Measurements from ENCODE around the gene GALNT6.

Gene GALNT6

DNA sequence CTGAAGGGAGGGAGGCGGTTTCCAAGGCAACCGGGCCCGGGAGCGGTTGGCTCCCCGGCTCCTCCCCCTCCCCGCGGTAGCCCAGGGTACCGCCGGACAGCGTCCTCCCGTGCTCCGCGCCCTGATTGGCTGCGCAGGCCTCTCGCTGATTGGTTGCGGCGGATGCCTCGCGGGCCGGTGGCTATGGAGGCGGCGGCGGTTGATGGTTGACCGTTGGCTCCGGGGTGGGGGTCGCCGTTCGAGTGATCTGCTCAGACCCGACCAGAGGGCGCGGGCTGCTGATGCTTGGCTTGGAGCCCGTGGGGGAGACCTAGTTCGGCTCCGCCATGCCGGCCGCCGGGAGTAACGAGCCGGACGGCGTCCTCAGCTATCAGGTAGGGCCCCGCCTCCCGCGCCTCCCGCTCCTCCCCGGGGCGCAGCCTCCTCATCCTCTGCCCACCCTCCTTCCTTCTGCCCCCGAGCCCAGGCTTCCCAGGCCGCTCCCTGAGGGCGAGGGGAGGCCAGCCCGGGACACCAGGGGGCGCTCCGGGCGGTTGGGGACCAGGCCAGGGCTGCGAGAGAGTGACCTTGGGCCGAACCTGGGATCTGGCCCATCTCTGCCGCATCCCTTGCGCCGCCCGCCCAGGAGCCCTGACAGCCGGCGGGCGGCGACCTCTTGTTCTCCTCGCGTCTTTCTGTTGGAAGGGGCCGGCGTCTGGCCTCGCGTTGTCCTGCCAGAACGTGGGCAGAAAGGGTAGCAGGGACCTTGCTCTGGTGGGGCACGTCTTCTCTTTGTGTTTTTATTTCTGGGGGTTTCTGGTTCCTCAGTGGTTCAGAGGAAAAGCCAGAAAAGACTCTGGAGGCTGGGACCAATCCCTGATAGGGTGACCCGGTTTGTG, 33.7 kb upstream of the GALNT6 start, which contains the start of gene SLC4A8:
TSS of gene SLC4A8 (plus strand) at position 170 of the 878 bp plus-strand sequence. CDS start at position 327, 157 bp downstream.
- H3K4me1 ChIP-seq: peaks cover 4 to 21% (median 15%) of the 10 kb centered on the region in 10 experiments; a peak in 18 of 20 replicates
- peak within 1 kb of the TSS; percentile 68 to 89 (median 82) for H3K4me2 ChIP-seq
- no peaks in the 10 kb centered on the region for H3K9me3 ChIP-seq (replicated peaks in 1 of 11)
- peak within 1 kb of the TSS in 10 of 11 experiments; percentile 22 to 77 (median 66); a peak in 18 of 22 replicates for H3K9ac ChIP-seq
- peak within 1 kb of the TSS in 7 of 11 experiments; percentile 32 to 61 (median 47); a peak in 11 of 22 replicates for H3K27ac ChIP-seq
- 0 out of 22 replicates have a peak, but pooled peaks cover 0 to 5% (median 0%) of the 10 kb centered on the region in 11 experiments for H3K27me3 ChIP-seq
- TF ChIP-seq Cebpa-rat (IDR thresholded peaks at IDR 0.05): no peak
- no peaks in the 10 kb centered on the region for H4K20me1 ChIP-seq
- H3K4me3 ChIP-seq: peak within 1 kb of the TSS; percentile 56 to 80 (median 72)
- H3K36me3 ChIP-seq: no peaks in the 10 kb centered on the region

DNA sequence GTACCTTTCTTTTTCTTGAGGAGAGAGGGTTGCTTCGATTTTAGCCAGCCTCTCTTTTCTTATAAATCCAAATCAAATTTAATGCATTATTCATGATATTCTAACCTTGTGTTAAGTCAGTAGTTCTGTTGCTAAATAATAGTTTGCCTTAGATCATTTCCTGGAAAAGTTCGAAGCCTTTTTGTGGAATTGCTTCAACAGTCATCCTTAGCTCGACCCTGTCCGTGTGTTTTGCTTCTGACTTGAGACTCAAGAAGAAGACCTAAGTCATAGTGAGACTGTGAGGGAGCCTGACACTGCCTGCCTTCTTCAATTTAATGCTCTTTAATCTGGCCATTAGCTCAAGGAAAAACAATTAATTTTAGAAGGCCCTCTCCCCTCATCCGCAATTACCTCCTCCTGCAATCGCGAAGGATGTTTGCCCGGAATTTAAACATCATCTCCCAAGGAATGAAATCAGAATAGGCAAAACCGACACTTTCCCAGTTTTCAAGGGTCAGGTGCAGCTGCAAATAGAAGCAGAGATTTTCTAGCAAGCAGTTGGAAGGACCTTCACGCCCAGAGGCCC, 33.0 kb upstream of the GALNT6 start:
- H3K9ac ChIP-seq: peak overlapping the region in 8 of 11 experiments; percentile 38 to 77 (median 68); a peak in 5 of 22 replicates
- H3K27me3 ChIP-seq: 0 out of 22 replicates have a peak, but pooled peaks cover 0 to 5% (median 0%) of the 10 kb centered on the region in 11 experiments
- H3K4me1 ChIP-seq: peaks cover 0 to 22% (median 16%) of the 10 kb centered on the region in 10 experiments; a peak in 16 of 20 replicates
- no peaks in the 10 kb centered on the region for H4K20me1 ChIP-seq
- H3K36me3 ChIP-seq: no peaks in the 10 kb centered on the region
- H3K27ac ChIP-seq: no peak overlapping the region
- H3K4me2 ChIP-seq: peak overlapping the region; percentile 68 to 89 (median 82)
- peak overlapping the region; percentile 56 to 80 (median 72); a peak in 19 of 20 replicates for H3K4me3 ChIP-seq
- H3K9me3 ChIP-seq (replicated peaks in 1 of 11): no peaks in the 10 kb centered on the region
- TF ChIP-seq Cebpa-rat (IDR thresholded peaks at IDR 0.05): no peak

- Histone ChIP-seq H3K36me3 (no peaks in the 10 kb centered on the region), H3K4me3 (no peak overlapping the region), H3K4me1 (peaks cover 0 to 22% (median 16%) of the 10 kb centered on the region in 10 experiments; a peak in 16 of 20 replicates), H3K27me3 (0 out of 22 replicates have a peak, but pooled peaks cover 0 to 5% (median 0%) of the 10 kb centered on the region in 11 experiments), H3K9ac (no peak overlapping the region), H3K4me2 (no peak overlapping the region), H4K20me1 (no peaks in the 10 kb centered on the region), H3K27ac (no peak overlapping the region), H3K9me3 (replicated peaks in 1 of 11) (no peaks in the 10 kb centered on the region)
- TF ChIP-seq Cebpa-rat (IDR thresholded peaks at IDR 0.05): no peak
Measured at GRCh38 chr12:51421266-51421884, 30.2 kb upstream of the GALNT6 start.

DNA sequence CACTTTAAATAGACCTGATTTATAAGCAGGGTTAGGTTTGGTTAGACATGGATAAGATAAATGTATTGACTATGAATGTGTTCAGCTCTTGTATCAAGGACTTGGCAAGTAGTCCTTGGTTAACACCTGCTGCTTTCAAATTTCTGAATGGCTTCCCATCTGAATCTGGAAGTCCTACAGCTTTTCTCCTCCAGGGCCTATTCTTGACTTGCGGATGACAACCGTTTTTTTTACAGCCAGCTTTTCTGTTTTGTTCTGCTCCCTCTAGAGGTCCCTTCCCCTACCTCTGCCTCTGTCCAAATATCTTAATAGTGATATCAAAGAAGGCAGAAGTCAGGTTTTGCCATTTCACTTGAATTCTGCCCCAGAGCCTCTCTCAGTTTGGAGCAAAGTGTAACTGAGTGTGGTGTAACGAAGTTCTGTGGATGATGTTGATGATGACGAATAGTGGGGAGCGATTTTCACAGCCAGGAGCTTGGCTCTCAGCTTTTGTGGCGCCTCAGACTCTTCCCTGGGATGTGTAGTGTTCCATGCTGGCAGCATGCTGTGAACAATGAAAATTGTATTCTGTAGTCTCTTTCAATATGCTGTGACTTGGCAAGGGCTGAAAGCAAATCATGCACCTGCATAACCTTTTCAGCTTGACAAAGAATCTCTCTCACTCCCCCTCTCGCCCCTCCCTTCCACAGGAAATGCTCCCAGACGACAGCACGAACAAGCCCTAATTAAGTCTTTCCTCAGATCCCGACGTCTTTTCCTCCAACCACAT, 28.4 kb upstream of the GALNT6 start:
- H4K20me1 ChIP-seq: no peaks in the 10 kb centered on the region
- peaks cover 0 to 16% (median 6%) of the 10 kb centered on the region in 10 experiments; a peak in 16 of 20 replicates for H3K4me1 ChIP-seq
- no peak for TF ChIP-seq Cebpa-rat (IDR thresholded peaks at IDR 0.05)
- no peak overlapping the region; a peak in 1 of 22 replicates for H3K4me2 ChIP-seq
- H3K4me3 ChIP-seq: no peak overlapping the region
- H3K27ac ChIP-seq: no peak overlapping the region
- no peaks in the 10 kb centered on the region for H3K9me3 ChIP-seq (replicated peaks in 1 of 11)
- H3K36me3 ChIP-seq: no peaks in the 10 kb centered on the region
- H3K27me3 ChIP-seq: no peaks in the 10 kb centered on the region
- H3K9ac ChIP-seq: no peak overlapping the region

DNA sequence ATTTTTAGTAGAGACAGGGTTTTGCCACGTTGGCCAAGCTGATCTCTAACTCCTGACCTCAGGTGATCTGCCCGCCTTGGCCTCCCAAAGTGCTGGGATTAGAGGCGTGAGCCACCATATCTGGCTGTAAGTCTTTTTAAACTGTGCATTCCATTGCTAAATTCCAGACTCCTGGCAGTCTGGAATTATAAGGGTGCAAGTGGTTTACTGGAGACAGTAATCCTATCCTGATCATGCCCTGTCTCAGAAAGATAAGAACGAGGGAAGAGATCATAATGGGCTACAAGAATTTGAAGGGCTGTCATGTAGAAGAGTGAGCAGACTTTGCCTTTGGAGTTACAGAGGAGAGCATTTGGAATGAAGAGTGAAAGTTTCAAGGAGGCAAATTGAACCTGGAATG, 26.6 kb upstream of the GALNT6 start:
- Histone ChIP-seq H4K20me1 (no peaks in the 10 kb centered on the region), H3K36me3 (no peaks in the 10 kb centered on the region), H3K27me3 (no peaks in the 10 kb centered on the region), H3K4me1 (peaks cover 0 to 8% (median 0%) of the 10 kb centered on the region in 10 experiments; a peak in 3 of 20 replicates), H3K9me3 (replicated peaks in 1 of 11) (no peaks in the 10 kb centered on the region), H3K9ac (no peak overlapping the region), H3K4me2 (no peak overlapping the region), H3K4me3 (no peak overlapping the region), H3K27ac (no peak overlapping the region)
- TF ChIP-seq Cebpa-rat (IDR thresholded peaks at IDR 0.05): no peak

GRCh38 chr12:51415931-51416330, 24.7 kb upstream of the GALNT6 start:
- H3K27ac ChIP-seq: no peak overlapping the region
- H4K20me1 ChIP-seq: no peaks in the 10 kb centered on the region
- no peak overlapping the region for H3K4me2 ChIP-seq
- no peak overlapping the region for H3K9ac ChIP-seq
- no peaks in the 10 kb centered on the region for H3K9me3 ChIP-seq (replicated peaks in 1 of 11)
- TF ChIP-seq Cebpa-rat (IDR thresholded peaks at IDR 0.05): no peak
- H3K4me1 ChIP-seq: peaks cover 0 to 8% (median 0%) of the 10 kb centered on the region in 10 experiments; a peak in 3 of 20 replicates
- H3K27me3 ChIP-seq: no peaks in the 10 kb centered on the region
- no peaks in the 10 kb centered on the region for H3K36me3 ChIP-seq
- no peak overlapping the region for H3K4me3 ChIP-seq

DNA sequence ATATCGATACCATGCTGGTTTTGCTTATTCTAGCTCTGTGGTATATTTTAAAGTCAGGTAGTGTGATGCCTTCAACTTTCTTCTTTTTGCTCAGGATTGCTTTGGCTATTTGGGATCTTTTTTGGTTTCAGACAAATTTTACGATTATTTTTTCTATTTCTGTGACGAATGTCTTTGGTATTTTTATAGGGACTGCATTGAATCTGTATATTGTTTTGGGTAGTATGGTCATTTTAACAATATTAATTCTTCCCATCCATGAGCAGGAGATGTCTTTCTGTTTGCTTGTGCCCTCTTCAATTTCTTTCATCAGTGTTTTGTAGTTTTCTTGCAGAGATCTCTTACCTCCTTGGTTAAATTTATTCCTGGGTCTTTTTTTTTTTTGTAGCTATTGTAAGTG, 22.6 kb upstream of the GALNT6 start:
- Histone ChIP-seq H3K4me1 (peaks cover 0 to 8% (median 0%) of the 10 kb centered on the region in 10 experiments; a peak in 1 of 20 replicates), H3K27ac (no peak overlapping the region), H3K9me3 (replicated peaks in 1 of 11) (no peaks in the 10 kb centered on the region), H4K20me1 (no peaks in the 10 kb centered on the region), H3K4me2 (no peak overlapping the region), H3K4me3 (no peak overlapping the region), H3K9ac (no peak overlapping the region), H3K36me3 (no peaks in the 10 kb centered on the region), H3K27me3 (no peaks in the 10 kb centered on the region)
- no peak for TF ChIP-seq Cebpa-rat (IDR thresholded peaks at IDR 0.05)

GRCh38 chr12:51413149-51413548, 21.9 kb upstream of the GALNT6 start:
- Histone ChIP-seq H3K27ac (no peak overlapping the region), H3K4me3 (no peak overlapping the region), H4K20me1 (no peaks in the 10 kb centered on the region), H3K27me3 (no peaks in the 10 kb centered on the region), H3K9ac (no peak overlapping the region), H3K4me1 (peaks cover 0 to 8% (median 0%) of the 10 kb centered on the region in 10 experiments; a peak in 1 of 20 replicates), H3K4me2 (peak overlapping the region in 1 of 11 experiments; percentile 26; a peak in 1 of 22 replicates), H3K36me3 (no peaks in the 10 kb centered on the region), H3K9me3 (replicated peaks in 1 of 11) (no peaks in the 10 kb centered on the region)
- TF ChIP-seq Cebpa-rat (IDR thresholded peaks at IDR 0.05): no peak

Measured in BLaER1 treated with 17β-estradiol and CSF1 and Interleukin-3, amounts not matched to agents 10 nM and 100 nM (cell line).